ENCODE data around the gene RSPO4. TPM values are rescaled to one million over a fixed set of nuclear protein-coding genes. Genes with fewer than 3 reads are reported as not detected.

Gene RSPO4
- total RNA-seq, 2 donors from 2014 or later: 0.24 TPM; not detected in 1

- intact Hi-C loops (cut with DNase I): no loop called here
- no peak for DNase-seq (ENCODE audit: low spot score)
These were observed 26.1 kb downstream of the RSPO4 start for GRCh38 chr20:976033-976432.

- intact Hi-C loops (cut with DNase I): no loop called here
These were observed 28.3 kb downstream of the RSPO4 start for GRCh38 chr20:973785-974194.

DNA sequence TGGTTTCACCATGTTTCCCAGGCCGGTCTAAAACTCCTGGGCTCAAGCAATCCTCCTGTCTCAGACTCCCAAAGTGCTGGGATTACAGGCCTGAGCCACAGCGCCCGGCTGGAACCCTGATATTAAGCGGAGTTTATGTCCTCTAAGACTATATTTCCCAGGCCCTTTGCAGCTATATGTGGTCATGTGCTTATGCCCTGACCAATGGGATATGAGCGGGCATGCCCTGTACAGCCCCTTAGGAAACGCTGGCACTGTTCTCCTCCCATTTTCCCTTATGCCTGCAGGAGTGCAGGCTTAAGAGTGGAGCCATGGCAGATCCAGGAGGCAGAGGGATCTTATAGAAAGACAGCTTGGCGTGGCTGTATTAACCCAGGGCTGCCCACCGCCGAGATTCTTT lies 29.9 kb downstream of the RSPO4 start:
- no peak for DNase-seq (ENCODE audit: low spot score)
- intact Hi-C loops (cut with DNase I): no loop called here

More at GRCh38 chr20:973785-974194, 28.3 kb downstream of the RSPO4 start:
- DNase-seq (ENCODE audit: low spot score): no peak

- intact Hi-C loops (cut with DNase I): no loop called here
- DNase-seq (ENCODE audit: low spot score): no peak
These were observed 30.8 kb downstream of the RSPO4 start for GRCh38 chr20:971346-971745.

GRCh38 chr20:969868-970267 lies 32.2 kb downstream of the RSPO4 start:
- no peak for DNase-seq (ENCODE audit: low spot score)
- intact Hi-C loops (cut with DNase I): no loop called here

DNA sequence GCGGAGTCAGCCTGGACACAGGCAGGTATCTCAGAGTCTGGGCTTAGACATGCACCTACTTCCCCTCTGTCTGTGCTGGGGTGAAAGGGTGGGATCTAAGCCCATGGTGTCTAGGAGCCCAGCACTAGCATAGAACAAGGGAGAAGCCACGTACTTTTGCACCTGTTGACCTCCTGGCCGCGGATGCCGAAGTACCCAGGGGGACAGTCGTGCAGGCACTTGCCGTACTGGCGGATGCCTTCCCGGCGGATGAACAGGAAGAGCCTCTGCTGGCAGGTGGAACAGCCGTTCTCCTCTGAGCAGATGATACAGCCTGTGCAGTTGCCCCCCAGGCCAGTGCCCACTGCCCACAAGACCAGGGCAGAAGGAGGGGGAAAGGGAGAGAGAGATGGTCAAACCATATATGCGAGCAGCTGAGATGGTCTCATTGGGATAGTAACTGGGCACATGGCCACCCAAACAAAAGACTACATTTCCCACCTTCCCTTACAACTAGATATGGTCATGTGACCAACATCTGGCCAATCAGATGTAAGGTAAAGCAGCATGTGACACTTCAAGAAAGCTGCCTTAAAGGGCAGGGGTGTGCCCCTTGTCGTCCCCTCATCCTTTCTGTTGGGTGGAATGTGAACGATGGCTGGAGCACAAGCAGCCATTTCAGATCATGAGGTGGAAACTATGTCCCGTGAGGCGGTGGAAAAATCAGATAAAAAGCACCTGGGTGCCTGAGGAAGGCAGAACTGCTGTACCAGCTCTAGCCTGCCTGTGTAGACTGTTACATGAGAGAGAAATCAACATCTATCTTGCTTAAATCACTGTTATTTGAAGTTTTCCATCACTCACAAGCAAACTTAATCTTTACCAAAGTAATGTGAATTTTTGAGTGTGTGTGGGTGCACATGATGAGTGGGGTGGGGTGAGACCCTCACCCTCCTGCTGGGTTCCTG lies 34.0 kb downstream of the RSPO4 start:
- intact Hi-C loops (cut with DNase I): no loop called here
- no peak for DNase-seq (ENCODE audit: low spot score)

GRCh38 chr20:965956-966355 lies 36.2 kb downstream of the RSPO4 start:
- DNase-seq (ENCODE audit: low spot score): no peak
- intact Hi-C loops (cut with DNase I): no loop called here

DNA sequence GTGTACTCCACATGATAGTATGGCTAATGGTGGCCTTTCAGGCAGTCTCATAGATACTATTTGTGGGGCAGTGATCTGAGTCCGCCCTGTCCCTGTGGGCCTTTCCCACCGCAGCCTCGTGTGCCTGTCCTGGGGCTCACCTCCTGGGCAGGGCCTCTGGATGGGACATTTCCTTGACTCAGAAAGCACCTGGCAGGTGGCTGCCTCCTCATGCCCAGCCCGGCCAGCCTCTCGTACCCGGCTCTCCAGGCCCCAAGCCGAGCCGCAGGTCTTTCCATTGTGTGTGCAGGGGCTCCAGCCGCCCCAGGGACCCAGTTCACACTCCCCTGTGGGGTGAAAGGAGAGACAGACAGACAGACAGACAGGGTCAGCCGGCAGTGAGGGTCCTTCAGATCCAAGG lies 38.3 kb downstream of the RSPO4 start:
- DNase-seq (ENCODE audit: low spot score): no peak
- intact Hi-C loops (cut with DNase I): no loop called here

DNA sequence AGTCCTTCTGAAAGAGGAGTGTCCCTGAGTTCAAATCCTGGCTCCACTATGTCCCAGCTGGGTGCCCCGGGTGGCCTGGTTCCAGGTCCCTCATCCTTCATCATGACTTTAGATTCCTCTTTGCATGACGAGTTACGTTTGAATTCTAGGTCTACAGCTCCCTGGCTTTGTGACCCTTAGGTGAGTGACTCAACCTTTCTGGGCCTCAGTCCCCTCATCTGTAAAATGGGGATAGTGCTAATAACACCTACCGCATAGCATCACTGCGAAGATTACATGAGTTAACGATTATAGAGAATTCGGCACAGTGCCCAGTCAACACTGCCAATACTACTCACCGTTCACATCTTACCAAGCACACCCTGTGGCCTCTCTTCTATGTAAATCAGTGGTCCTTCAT lies 39.4 kb downstream of the RSPO4 start:
- no peak for DNase-seq (ENCODE audit: low spot score)
- intact Hi-C loops (cut with DNase I): no loop called here

- intact Hi-C loops (cut with DNase I): no loop called here
These were observed 39.9 kb downstream of the RSPO4 start for GRCh38 chr20:962223-962622.

DNA sequence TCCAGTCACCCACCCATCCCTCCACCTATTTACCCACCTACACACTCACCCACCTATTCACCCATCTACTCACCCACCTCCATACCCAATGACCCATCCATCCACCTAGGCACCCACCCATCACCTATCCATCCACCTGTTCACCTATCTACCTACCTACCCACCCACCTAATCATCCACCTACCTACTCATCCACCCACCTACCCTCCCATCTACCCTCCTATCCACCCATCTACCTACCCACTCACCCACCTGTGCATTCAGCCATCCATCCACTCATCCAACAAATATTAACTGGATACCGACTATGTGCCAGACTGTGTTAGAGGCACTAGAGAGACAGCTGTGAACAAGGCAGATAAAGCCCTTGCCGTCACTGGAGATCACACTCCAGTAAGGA lies 40.3 kb downstream of the RSPO4 start:
- intact Hi-C loops (cut with DNase I): no loop called here
- DNase-seq (ENCODE audit: low spot score): no peak

More at GRCh38 chr20:962223-962622, 39.9 kb downstream of the RSPO4 start:
- no peak for DNase-seq (ENCODE audit: low spot score)

GRCh38 chr20:959996-960615 lies 42.0 kb downstream of the RSPO4 start:
- no peak for DNase-seq (ENCODE audit: low spot score)
- intact Hi-C loops (cut with DNase I): loop anchor here (5.0 to 10.0 kb wide), 2 partner anchors 143 to 145 kb away; no protein-coding TSS in a partner anchor

DNA sequence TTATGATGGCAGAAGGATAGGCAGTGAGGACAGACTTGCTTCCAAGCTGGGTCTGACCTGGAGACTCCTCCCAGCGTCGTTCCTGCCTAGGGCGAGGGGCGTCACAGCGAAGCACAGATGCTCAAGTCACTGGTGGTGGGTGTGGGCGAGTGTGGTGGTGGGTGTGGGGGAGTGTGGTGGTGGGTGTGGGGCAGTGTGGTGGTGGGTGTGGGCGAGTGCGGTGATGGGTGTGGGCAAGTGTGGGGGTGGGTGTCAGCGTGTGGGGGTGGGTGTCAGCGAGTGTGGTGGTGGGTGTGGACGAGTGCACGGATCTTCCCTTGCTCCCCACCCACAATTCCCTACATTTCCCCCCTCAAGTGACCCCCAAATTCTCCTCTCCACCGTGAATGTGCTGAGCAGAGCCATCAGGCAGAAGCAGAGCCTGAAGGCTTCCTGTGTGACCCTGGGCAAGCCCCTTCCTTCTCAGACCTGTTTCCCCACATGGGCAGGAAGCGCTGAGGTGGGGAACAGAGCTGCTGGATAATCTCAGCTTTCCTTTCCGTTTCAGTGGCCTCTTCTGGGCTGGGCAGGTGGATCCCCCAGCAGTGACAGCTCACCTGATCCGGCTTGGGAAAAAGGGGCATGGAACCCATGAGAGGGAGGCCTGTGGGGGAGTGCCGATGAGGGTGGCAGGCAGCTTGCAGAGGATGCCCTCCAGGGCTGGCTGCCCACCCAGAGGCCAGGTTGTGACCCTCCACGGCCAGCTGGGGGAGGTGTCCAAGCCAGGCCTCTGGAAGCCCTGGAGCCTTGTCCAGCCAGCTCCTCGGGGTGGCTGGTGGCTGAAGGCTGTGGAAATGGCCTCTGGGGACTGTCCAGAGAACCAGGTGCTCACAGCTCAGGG lies 42.9 kb downstream of the RSPO4 start:
- intact Hi-C loops (cut with DNase I): loop anchor here (5.0 to 10.0 kb wide), 2 partner anchors 142 to 144 kb away; no protein-coding TSS in a partner anchor
- DNase-seq (ENCODE audit: low spot score): no peak

DNA sequence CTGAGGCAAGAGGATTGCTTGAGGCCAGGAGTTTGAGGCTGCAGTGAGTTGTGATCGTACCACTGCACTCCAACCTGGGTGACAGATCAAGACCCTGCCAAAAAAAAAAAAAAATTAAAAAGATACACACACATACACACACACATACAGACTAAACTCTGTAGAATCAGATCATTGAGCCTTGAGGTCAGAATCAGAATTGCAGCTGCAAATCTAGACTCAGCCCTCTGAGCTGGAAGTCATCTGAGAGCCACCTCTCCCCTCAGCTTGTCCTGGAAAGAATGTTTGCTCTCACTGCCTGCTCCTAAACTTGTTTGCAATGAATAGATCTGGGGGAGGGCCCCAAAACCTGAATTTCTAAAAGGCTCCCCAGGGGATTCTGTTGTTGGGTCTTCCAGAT lies 44.6 kb downstream of the RSPO4 start:
- DNase-seq (ENCODE audit: low spot score): no peak
- intact Hi-C loops (cut with DNase I): loop anchor here (5.0 to 10.0 kb wide), 2 partner anchors 140 to 143 kb away; no protein-coding TSS in a partner anchor

DNA sequence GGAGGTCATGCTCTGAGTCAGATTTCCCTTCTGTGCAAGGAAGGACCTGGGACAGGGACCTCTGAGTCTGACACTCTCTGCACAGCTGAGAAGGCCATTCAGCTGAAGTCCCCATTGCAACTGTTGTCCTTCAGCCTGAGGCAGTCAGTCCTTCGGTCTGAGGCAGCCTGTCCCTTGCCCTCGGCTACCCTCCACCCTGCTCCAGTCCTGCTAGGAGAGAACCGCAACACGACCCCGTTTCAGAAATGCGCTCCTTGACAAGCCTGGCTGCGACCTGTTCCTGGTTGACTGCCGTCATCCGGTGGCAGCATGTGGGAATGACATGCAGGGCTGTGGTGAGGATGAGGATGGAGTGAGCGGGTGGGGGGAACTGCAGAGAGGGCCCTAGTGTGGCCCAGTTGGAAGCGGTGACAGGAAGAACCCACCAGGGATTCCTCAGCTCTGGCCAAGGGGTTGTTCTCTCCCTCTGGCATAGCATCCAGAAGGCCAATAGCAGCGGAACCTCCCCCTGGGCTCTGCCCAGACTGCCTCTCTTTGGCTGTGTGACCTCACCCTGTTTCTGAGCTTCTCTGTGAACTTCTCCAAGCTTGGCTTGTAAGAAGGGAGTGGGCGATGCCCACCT lies 45.7 kb downstream of the RSPO4 start:
- intact Hi-C loops (cut with DNase I): loop anchor here (5.0 to 10.0 kb wide), 2 partner anchors 139 to 142 kb away; no protein-coding TSS in a partner anchor
- peak; percentile 89 for DNase-seq (ENCODE audit: low spot score)

DNA sequence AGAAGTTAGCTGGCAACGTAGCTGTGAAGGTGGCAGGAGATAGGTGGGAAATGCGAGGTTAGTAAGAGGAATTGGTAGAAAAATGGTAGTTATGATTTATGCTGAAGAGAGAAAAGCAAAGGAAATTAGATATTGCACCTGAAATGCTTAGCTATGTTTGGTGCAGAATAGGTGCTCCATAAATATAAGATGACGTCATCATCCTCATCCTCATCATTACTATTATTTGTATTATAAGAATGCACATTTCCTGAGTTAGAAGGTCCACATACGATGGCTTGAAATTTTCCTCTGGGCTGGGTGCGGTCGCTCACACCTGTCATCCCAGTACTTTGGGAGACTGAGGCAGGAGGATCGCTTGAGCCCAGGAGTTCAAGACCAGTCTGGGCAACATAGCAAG lies 46.5 kb downstream of the RSPO4 start:
- intact Hi-C loops (cut with DNase I): loop anchor here (5.0 to 10.0 kb wide), 2 partner anchors 138 to 141 kb away; no protein-coding TSS in a partner anchor

GRCh38 chr20:955111-955510 lies 47.0 kb downstream of the RSPO4 start:
- intact Hi-C loops (cut with DNase I): loop anchor here (5.0 to 10.0 kb wide), 2 partner anchors 138 to 140 kb away; no protein-coding TSS in a partner anchor
- peak; percentile 47 for DNase-seq (ENCODE audit: low spot score)

More for the DNA sequence above, 46.5 kb downstream of the RSPO4 start:
- DNase-seq (ENCODE audit: low spot score): peak; percentile 25

DNA sequence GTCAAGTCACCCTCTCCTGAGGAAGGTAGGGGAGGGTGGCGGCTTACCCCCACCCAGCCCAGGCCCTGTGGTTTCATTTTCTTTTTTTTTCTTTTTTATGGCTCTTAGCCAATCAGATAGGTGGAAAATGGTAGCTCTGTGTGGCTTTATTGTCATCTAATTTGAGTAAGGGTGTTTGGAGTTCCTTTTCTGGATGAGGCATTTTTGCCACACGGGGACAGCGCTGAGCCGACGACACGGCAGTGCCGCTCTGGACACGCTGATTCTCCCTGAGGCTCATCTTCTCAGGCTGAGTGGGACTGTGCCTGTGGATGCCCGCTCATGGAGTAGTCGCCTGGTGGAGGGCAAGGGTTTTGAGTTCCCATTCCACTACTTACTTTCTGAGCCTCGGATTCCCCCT lies 48.4 kb downstream of the RSPO4 start:
- peak; percentile 71 for DNase-seq (ENCODE audit: low spot score)
- intact Hi-C loops (cut with DNase I): loop anchor here in 1 of 2 donors (10.0 kb wide), 1 partner anchor 139 kb away; no protein-coding TSS in a partner anchor
